Sigmoid colon (tissue), 7 donors: ENCODE data around the gene GLIS2. TPM values are rescaled to one million over a fixed set of nuclear protein-coding genes. Genes with fewer than 3 reads are reported as not detected.

Experiments used
- DNase-seq: peaks from one replicate; pipeline ENCODE4 v3.0.0-alpha.2; 2019
- H3K27ac ChIP-seq, 4 donors: fragments of 200-600 bp; sonication (generic); one replicate each; pipeline ENCODE4 v1.5.1; 2016 to 2019; ENCODE audit warnings: mild to moderate bottlenecking in 1 of 4
- H3K27me3 ChIP-seq, 3 donors: fragments of 200-600 bp; sonication (generic); one replicate each; pipeline ENCODE4 v1.5.1; 2019; ENCODE audit warnings: mild to moderate bottlenecking in 1 of 3
- H3K36me3 ChIP-seq, 4 donors: fragments of 200-600 bp; sonication (generic); one replicate each; pipeline ENCODE4 v1.5.1; 2016 to 2019
- H3K4me1 ChIP-seq, 4 donors: fragments of 200-600 bp; sonication (generic); one replicate each; pipeline ENCODE4 v1.5.1; 2017 to 2019
- H3K4me3 ChIP-seq, 4 donors: fragments of 200-600 bp; sonication (generic); one replicate each; pipeline ENCODE4 v1.5.1; 2017 to 2019; ENCODE audit warnings: mild to moderate bottlenecking in 2 of 4, moderate library complexity in 1 of 4
- H3K9me3 ChIP-seq, 4 donors: fragments of 200-600 bp in 3 of 4; sonication (generic) in 3 of 4; one replicate each; pipeline versions ENCODE4 v1.5.1 to v1.6.1; 2013 to 2019
- EP300 ChIP-seq, 4 donors: sonication (generic); formaldehyde crosslinking; IDR thresholded peaks; one replicate each; pipeline ENCODE4 v1.6.1; 2017; ENCODE audit warnings: antibody characterized with exemption in 4 of 4
- POLR2A ChIP-seq, 2 donors: fragments of 450-650 bp; IDR thresholded peaks; one replicate each; pipeline ENCODE4 v1.6.1; 2016; ENCODE audit warnings: antibody characterized with exemption in 2 of 2, mild to moderate bottlenecking in 2 of 2, moderate library complexity in 2 of 2
- POLR2AphosphoS5 ChIP-seq, 4 donors: sonication (generic); formaldehyde crosslinking; IDR thresholded peaks; one replicate each; pipeline ENCODE4 v1.6.1; 2017; ENCODE audit warnings: antibody characterized with exemption in 4 of 4
- WGBS, 2 donors: extraction: QIAGEN DNeasy Blood & Tissue Kit; methylation state at CpG; one replicate each; pipeline ENCODE4 v1.1.7; 2013; 5-methylcytosine and 5-hydroxymethylcytosine counted together
- intact Hi-C: fragments of 100-400 bp; cut with DNase I; formaldehyde crosslinking; loops from one replicate; pipeline ENCODE4 v1.15.1; 2023
- polyA plus RNA-seq, 3 donors: library from polyadenylated mRNA; stranded (reverse); fragments of 200-250 nt; gene quantifications; one replicate each; pipeline ENCODE4 v1.2.3, GENCODE V29; 2013
- total RNA-seq, 4 donors: library from RNA; depleted of rRNA; stranded (reverse); fragments of >200 nt; gene quantifications; one replicate each; pipeline ENCODE4 v1.1.0, GENCODE V29; 2016
- TF ChIP-seq, protein P1 (sequence below), 4 experiments: fragments of 450-650 bp in 3 of 4; fragments of 200-600 bp in 1 of 4; IDR thresholded peaks; one replicate each; pipeline ENCODE4 v1.5.1; 2016 to 2019; ENCODE audit warnings: antibody characterized with exemption in 4 of 4, mild to moderate bottlenecking in 3 of 4, moderate library complexity in 2 of 4
- donor health status: healthy with polysubstance abuse.
- donor health status: Bipolar disorder and iron deficiency.
- donor health status: healthy.

The GLIS2 gene
- total and polyA plus RNA-seq, 7 donors = 0.69 to 11.9 (median 5.4) TPM

DNA sequence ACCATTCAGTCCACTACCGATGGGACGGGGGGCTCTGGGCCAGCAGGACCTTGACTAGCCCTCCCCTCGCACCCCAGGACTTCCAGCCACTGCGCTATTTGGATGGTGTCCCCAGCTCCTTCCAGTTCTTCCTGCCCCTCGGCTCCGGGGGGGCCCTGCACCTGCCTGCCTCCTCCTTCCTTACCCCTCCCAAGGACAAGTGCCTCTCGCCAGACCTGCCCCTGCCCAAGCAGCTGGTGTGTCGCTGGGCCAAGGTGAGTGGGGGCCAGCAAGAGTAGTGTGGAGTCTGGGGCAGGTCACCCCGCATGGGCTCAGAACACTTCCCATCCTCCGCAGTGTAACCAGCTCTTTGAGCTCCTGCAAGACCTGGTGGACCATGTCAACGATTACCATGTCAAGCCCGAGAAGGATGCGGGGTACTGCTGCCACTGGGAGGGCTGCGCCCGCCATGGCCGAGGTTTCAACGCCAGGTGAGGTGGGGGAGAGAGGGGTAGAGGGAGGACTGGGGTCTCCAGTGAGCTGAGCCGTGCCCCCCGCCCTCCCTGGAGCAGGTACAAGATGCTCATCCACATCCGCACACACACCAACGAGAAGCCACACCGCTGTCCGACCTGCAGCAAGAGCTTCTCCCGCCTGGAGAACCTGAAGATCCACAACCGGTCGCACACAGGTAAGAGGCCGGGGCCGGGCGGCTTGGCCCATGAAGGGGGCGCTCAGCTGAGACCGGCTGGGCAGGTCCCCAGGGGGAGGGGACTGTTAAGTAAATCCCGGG, 19.0 kb downstream of the GLIS2 start:
- Histone ChIP-seq H3K27me3 (no peaks in the 10 kb centered on the region), H3K4me3 (no peak overlapping the region), H3K9me3 (no peaks in the 10 kb centered on the region), H3K36me3 (peaks cover 0 to 68% (median 24%) of the 10 kb centered on the region in 4 donors), H3K27ac (no peak overlapping the region), H3K4me1 (peaks cover 0 to 17% (median 12%) of the 10 kb centered on the region in 4 donors)
- DNase-seq = peak; percentile 64
- 74 to 86% methylated on average over 32 of the region's 32 CpGs for WGBS, 2 donors
- intact Hi-C loops = loop anchor here (5.0 kb wide), 1 partner anchor 133 kb away; no protein-coding TSS in a partner anchor
- no peak for TF ChIP-seq POLR2AphosphoS5 (IDR thresholded peaks at IDR 0.05)
- TF ChIP-seq, protein P1, sequence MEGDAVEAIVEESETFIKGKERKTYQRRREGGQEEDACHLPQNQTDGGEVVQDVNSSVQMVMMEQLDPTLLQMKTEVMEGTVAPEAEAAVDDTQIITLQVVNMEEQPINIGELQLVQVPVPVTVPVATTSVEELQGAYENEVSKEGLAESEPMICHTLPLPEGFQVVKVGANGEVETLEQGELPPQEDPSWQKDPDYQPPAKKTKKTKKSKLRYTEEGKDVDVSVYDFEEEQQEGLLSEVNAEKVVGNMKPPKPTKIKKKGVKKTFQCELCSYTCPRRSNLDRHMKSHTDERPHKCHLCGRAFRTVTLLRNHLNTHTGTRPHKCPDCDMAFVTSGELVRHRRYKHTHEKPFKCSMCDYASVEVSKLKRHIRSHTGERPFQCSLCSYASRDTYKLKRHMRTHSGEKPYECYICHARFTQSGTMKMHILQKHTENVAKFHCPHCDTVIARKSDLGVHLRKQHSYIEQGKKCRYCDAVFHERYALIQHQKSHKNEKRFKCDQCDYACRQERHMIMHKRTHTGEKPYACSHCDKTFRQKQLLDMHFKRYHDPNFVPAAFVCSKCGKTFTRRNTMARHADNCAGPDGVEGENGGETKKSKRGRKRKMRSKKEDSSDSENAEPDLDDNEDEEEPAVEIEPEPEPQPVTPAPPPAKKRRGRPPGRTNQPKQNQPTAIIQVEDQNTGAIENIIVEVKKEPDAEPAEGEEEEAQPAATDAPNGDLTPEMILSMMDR (IDR thresholded peaks at IDR 0.05) = no peak
- no peak for TF ChIP-seq POLR2A (IDR thresholded peaks at IDR 0.05)
- TF ChIP-seq EP300 (IDR thresholded peaks at IDR 0.05) = no peak

- H3K27ac ChIP-seq = no peak overlapping the region
- peak; percentile 66 for DNase-seq
- WGBS, 2 donors = 89 to 92% methylated on average over 41 of the region's 41 CpGs
- no peak overlapping the region for H3K4me3 ChIP-seq
- H3K36me3 ChIP-seq = peaks cover 0 to 79% (median 27%) of the 10 kb centered on the region in 4 donors
- H3K9me3 ChIP-seq = no peaks in the 10 kb centered on the region
- no peaks in the 10 kb centered on the region for H3K27me3 ChIP-seq
- intact Hi-C loops = no loop called here
- TF ChIP-seq, protein P1 (IDR thresholded peaks at IDR 0.05) = no peak
- TF ChIP-seq POLR2AphosphoS5 (IDR thresholded peaks at IDR 0.05) = no peak
- no peak for TF ChIP-seq EP300 (IDR thresholded peaks at IDR 0.05)
- TF ChIP-seq POLR2A (IDR thresholded peaks at IDR 0.05) = no peak
- peaks cover 0 to 18% (median 11%) of the 10 kb centered on the region in 4 donors for H3K4me1 ChIP-seq
Measured at GRCh38 chr16:4336701-4337539, 21.1 kb downstream of the GLIS2 start.

- Histone ChIP-seq H3K4me3 (no peak overlapping the region), H3K9me3 (no peaks in the 10 kb centered on the region), H3K27me3 (no peaks in the 10 kb centered on the region), H3K36me3 (peaks cover 0 to 72% (median 27%) of the 10 kb centered on the region in 4 donors), H3K4me1 (peaks cover 0 to 18% (median 11%) of the 10 kb centered on the region in 4 donors), H3K27ac (no peak overlapping the region)
- intact Hi-C loops = no loop called here
- DNase-seq = no peak
- WGBS, 2 donors = 79 to 87% methylated on average over 12 of the region's 12 CpGs
- TF ChIP-seq POLR2A (IDR thresholded peaks at IDR 0.05) = no peak
- TF ChIP-seq EP300 (IDR thresholded peaks at IDR 0.05) = no peak
- TF ChIP-seq POLR2AphosphoS5 (IDR thresholded peaks at IDR 0.05) = no peak
Measured at GRCh38 chr16:4337540-4338088, 21.7 kb downstream of the GLIS2 start.

DNA sequence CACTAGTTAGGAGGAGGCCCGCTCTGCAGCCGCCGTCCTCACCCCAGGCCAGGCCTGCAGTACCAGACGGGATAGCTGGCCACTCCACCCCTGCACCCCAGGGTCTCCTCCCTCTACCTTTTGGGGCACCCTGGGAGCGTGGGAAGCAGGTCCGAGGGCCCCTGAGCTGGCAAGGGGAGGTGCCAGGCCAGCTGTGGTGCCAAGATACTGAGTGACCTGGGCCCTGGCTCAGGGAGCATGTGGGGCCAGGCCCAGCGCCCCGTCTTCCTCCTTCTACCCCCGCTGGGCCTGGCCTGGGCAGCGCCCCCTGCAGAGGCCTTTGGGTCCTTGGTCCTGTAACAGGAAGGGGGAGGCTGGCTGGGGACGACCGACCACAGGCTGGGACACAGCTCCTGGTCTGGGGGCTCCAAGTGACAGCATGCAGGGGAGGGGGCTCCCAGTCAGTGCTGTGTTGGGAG, 22.3 kb downstream of the GLIS2 start:
- Histone ChIP-seq H3K27me3 (no peaks in the 10 kb centered on the region), H3K9me3 (no peaks in the 10 kb centered on the region), H3K4me3 (no peak overlapping the region), H3K4me1 (peaks cover 0 to 18% (median 12%) of the 10 kb centered on the region in 4 donors), H3K36me3 (peaks cover 0 to 67% (median 26%) of the 10 kb centered on the region in 4 donors), H3K27ac (no peak overlapping the region)
- WGBS, 2 donors = 91 to 93% methylated on average over 12 of the region's 12 CpGs
- intact Hi-C loops = no loop called here
- TF ChIP-seq POLR2AphosphoS5 (IDR thresholded peaks at IDR 0.05) (no peak), EP300 (IDR thresholded peaks at IDR 0.05) (no peak), POLR2A (IDR thresholded peaks at IDR 0.05) (no peak)
- TF ChIP-seq, protein P1 (IDR thresholded peaks at IDR 0.05) = no peak
- no peak for DNase-seq
